CD4-positive, alpha-beta T cell treated with Interleukin-15 for 4 hours (primary cell): ENCODE measurements around the gene FAM25C.
"Not testable (repeated sequence)": the region's sequence is repeated elsewhere in the genome, so short reads cannot be mapped to it uniquely, and the experiment has no call there.

Source experiments
- DNase-seq: peaks from one replicate; pipeline ENCODE4 v3.0.0-alpha.2; 2020; ENCODE audit warnings: low spot score

Gene FAM25C

DNA sequence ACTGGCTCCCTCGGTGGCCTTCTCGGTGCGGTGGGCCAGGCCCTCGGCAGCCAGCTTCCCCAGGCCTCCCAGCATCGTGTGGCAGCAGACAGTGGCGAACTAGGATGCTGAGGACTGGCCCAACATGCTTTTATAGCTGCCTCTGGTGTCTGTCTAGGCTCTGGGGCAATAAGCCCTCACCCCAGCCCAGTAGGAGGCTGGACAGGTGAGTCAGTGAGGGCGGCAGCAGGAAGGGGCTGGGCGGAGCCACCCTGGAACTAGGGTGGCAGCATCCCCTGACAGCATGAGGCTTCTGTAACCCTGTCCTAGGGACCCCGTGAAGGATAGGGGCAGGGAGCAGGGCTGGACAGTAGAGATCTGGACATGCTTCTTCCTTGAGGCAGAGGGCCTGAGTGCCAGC lies at the start of gene FAM25C:
FAM25C (minus strand) TSS at position 101 of the 400 bp plus-strand sequence; CDS start at position 75, 26 bp downstream.
- not testable (repeated sequence) for DNase-seq

DNA sequence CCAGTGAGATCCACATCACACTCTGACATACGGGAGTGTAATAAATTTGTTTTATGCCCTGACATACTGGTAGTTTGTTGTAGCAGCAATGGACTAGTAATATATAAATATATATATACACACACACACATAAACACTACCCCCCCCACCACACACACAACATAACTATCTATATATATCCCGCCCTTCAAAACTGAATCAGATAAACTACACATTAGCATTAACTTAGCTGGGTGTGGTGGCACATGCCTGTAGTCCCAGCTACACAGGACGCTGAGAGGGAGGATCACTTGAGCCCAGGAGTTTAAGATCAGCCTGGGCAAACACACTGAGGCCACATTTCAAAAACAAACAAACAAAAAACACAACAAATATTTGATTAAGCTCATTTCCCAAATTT lies 45.0 kb upstream of the FAM25C start:
- DNase-seq = not testable (repeated sequence)

DNA sequence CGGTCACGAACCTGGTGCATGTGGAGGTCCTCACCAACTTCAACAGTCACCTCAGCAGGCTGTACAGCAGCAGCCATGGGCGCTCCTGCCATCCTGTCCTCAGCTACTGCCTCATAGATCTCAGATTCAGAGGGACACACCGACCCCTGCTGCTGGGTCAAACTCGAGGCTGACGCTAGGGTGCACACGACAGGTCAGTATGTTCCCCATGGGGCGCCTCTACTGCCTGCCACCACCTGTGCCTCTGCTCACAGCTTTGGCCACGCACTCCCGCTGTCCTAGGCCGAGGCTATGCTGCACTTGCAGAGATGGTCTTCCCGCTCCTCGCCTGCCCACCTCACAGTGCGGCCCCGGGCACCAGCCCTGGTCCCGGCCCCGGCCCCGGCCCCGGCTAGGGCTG lies 31.8 kb upstream of the FAM25C start:
- not testable (repeated sequence) for DNase-seq

DNA sequence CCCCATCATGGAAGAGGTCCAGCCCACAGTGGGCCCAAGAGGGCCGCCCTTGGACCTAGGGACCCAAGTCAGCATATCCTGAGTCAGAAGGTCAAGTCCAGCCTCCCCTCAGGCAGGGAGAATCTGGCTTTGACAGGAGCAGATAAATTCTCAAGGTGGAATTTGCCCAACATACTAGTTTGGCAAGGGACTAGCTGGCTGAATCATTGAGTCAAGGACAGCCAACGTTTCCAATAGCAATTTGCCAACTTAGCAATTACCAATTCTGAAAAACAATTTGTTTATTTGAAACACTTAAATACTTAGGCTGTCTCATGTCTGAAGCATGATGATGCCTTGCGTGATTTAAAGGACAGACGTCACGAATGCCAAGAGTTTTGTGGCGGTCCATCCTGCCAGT lies 2.7 kb upstream of the FAM25C start:
- not testable (repeated sequence) for DNase-seq

DNA sequence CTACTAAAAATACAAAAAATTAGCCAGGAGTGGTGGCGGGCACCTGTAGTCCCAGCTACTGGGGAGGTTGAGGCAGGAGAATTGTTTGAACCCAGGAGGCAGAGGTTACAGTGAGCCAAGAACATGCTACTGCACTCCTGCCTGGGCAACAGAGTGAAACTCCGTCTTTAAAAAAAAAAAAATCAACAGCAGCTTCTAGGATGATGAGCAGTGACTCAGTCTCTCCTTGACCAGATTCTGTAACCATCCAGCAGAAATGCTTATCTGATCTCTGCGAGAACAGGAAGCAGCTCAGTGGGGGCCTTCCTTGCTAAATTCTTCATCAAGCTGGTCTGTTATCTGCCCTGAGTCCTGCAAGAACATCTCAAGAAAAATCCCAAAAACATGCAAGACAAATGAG lies 5.5 kb downstream of the FAM25C start:
- not testable (repeated sequence) for DNase-seq

DNA sequence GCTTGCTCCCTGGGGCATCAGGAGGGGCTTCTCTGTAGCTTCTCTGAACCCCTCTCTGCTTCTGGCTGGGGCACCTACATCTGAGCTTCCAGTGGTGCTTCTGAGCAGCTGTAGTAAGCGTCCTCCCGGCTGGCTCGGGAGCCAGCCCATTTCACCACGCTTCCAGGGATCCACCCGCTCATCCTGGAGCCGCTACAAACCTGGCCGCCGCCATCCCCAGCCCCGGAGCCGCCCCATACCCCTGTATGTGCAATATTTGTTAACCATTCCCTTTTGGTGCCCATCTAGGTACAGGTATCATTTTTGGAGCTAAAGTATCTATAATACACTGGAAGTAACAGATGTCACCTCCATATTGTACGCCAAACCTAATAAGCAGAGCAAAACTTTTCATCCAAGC lies 7.0 kb downstream of the FAM25C start:
- DNase-seq = not testable (repeated sequence)

DNA sequence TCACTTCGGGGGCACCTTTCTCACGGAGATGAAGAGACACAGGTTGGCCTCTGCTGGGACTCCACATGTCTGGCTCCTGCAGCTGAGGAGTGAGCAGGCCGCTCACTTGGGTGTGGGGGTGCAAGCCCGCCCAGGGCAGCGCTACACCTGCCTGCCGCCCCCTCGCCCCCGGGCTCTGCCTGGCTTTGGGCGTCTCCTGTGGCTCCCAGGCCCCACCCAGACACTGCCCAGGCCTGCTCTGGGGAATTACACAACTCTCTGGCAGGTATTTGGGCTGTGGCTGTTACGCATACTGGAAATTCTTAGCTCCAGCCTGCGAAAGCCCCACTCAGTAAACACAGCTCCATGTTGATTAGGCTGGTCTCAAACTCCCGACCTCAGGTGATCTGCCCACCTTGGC lies 7.9 kb downstream of the FAM25C start:
- not testable (repeated sequence) for DNase-seq

GRCh38 chr10:47990097-47990496 lies 9.5 kb downstream of the FAM25C start:
- DNase-seq = not testable (repeated sequence)

DNA sequence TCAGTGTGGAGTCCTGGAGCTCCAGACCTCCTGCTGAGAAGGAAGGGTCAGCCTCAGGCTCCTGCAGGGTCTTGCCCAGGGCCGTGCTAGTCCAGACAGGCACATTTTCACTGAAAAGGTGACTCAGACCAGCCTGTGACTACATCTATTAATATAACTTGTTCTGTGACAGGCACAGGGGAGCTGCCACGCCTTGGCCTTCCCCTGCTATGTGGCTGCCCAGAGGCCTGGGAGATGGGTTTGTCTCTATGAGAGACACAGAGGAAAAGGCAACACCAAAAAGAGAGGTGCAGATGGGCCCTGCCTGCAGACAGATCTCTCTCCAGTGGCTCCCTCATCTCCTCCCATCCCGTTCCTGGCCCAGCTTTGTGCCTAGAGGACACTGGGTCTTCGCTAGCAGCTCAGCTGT lies 10.0 kb downstream of the FAM25C start:
- not testable (repeated sequence) for DNase-seq

DNA sequence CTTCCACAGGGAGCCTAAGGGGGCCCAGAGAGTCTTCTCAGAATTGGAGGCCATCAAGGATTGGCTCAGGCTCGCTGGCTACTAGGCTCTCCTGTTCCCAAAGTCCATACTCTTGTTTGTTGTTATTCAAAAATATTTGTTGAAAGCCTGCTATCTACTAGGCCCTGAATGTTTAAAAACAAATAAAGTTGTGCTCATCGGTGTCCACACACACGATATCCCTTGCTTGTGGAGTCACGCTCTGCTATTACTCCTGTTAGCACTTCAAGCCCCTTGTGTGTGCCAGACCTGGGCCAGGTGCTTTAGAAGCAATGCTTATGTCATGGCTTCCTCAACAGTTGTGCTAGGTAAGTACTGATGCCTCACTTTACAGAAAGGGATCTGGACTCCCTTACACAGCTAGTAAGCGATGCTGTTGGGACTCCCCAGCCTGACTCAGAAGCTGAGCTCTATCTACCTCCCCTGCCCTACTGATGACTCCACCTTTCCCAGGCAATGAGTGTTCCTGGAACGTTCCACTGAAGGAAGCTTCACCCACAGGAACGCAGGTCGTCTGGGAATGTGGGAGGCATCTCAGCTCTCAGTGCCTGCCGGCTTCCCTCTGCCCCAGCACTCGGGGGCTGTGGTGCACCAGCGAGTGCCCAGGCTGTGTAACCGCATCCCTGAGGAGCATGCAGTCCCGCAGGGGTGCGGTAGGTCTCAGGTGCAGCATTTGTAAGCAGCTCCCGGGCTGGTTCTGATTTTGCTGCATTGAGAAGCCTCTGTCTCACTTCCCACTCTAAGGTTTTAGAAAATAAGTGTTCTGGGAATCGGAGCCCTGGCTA lies 10.7 kb downstream of the FAM25C start:
- DNase-seq = not testable (repeated sequence)

DNA sequence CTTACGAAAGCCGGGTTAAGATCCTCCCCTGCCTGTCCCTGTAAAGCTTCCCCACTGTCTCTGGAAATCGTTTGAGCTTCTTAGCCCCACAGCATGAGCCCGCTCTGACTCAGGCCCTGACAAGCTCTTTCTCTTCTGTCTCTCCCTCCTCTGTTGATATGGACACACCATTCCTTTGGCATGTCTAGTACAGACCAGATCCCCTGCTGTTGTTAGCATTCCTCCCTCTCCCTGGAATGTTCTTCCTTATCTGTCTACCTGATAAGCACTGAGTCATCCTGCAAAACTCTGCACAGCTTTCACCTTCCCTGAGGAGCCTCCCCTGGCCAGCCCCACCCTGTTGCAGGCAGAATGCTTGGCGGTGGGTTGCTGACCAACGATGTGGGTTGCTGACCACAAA lies 11.6 kb downstream of the FAM25C start:
- DNase-seq = not testable (repeated sequence)

- not testable (repeated sequence) for DNase-seq
Measured at GRCh38 chr10:47986413-47987230, 13.0 kb downstream of the FAM25C start.

GRCh38 chr10:47975409-47975808 lies 24.2 kb downstream of the FAM25C start:
- DNase-seq = not testable (repeated sequence)

GRCh38 chr10:47973131-47973530 lies 26.5 kb downstream of the FAM25C start:
- DNase-seq = not testable (repeated sequence)

- not testable (repeated sequence) for DNase-seq
Measured at GRCh38 chr10:47972077-47972476, 27.5 kb downstream of the FAM25C start.

- DNase-seq = not testable (repeated sequence)
Measured at GRCh38 chr10:47971598-47971997, 28.0 kb downstream of the FAM25C start.

- DNase-seq = not testable (repeated sequence)
Measured at GRCh38 chr10:47970047-47970446, 29.5 kb downstream of the FAM25C start.

DNA sequence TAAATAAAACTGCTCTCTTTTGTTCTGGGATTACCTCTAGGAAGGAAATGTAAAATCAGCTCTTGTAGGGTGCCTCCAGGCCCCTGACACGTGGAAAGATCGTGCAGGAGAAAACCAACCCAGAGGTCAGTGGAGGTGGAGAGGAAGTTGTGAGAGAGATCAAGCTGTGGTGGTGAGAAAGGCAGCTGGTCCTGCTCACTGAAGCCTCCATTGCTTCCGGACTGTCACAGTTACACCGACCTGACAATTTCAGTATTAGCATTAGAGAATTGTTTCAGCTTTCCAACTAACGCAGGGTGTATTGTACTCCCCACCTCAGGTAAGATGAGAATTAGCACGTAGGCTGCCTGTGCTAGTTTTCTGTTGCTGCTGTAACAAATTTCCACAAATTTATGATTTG lies 30.6 kb downstream of the FAM25C start:
- DNase-seq = not testable (repeated sequence)

DNA sequence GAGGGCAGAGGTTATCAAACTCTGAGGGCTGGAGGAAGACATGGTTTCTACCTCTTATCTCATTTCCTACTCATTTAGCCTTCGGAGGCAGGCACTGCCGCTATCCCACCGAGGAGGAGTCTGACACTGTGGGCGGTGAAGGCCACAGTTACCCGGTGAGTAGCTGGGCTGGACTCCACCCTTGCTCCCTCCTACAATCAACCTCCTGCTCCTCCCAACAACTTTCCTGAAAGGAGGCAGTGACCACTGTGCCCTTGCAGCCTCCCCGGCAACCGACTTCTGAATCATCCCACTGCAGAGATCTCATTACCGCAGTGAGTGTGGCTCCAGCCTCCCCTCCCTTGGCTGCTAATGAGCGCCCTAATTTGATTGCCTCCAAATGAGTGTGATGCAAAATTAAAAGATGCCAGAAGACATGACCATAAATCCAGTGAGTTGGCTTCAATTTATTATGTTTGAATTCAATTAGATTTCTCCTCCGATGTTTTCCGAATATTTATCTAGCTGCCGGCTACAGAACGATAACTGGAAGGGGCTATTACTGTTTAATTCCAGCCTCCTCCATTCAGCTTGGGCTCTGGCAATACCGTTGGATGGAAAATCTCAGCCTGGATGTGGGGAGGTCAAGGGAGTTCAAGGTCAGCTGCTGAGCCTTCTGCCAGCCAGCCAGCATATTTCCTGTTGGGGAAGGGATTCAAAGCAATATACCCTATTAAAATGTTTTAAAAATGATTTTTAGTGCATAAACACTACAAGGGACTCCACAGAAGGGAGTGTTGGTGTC lies 35.1 kb downstream of the FAM25C start:
- DNase-seq = not testable (repeated sequence)

- not testable (repeated sequence) for DNase-seq
Measured at GRCh38 chr10:47962785-47963184, 36.8 kb downstream of the FAM25C start.

DNA sequence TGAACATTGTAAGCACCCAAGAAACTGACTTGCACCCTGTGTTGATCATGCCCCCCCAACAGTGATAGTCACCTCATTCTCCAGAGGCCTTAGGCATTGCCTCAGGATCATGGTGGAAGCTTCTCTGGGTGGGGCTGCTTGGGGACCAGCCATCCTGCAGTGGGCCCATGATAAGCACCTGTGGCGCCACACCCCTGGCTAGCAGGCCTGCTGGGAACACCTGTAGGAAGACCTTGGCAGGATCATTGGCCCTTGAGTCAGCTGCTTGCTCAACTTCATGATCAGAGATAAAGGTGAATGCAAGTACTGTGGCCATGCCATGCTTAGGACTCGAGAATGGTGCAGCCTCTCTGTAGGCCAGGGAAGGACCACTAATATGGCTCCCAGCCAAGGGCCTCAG lies 38.9 kb downstream of the FAM25C start:
- not testable (repeated sequence) for DNase-seq

DNA sequence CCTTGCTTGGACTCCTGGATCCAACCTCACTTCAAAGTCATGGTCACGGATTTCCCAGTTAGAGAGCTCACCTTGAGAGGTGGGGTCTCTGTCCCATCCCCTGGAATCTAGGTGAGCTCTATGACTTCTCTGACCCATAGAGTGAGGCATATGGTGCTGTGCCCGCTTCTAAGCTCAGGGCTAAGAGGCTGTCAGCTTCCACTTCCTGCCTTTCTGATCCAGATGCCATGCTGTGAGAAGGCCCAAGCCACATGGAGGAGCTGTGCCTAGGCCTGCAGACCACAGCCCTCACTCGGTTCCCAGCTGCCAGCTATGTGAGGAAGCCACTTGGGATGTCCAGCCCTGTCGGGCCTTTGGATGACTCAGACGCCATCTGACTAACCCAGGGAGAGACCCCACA lies 39.9 kb downstream of the FAM25C start:
- not testable (repeated sequence) for DNase-seq
